GM19351 (cell line): ENCODE data around the gene WWTR1.

ENCODE experiments used
- ATAC-seq: cut with Tn5 transposase; IDR thresholded peaks from one replicate; pipeline ENCODE4 v1.9.1; 2021; ENCODE audit warnings: mild to moderate bottlenecking, moderate library complexity; ENCODE audit not compliant: unreplicated experiment

Gene WWTR1

GRCh38 chr3:149502438-149502837 is 155.4 kb downstream of the WWTR1 start:
- no peak for ATAC-seq

- no peak for ATAC-seq
Observed at GRCh38 chr3:149501524-149501923, 156.3 kb downstream of the WWTR1 start.

GRCh38 chr3:149497966-149498670 is 159.7 kb downstream of the WWTR1 start:
- ATAC-seq: no peak

DNA sequence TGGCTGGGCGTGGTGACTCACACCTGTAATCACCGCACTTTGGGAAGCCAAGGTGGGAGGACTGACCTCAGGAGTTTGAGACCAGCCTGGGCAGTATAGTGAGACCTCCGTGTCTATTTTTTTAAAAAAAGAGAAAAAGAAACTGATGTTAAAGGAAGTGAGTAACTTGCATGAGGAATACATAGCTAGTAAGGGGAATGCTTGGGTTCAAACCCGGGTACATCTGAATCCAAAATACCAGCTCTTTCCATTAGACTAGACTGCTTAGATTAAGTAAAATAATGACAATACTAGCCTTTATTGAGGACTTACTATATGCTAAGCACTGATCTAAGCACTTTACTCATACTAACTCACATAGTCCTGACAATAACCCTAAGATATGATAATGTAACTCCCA is 160.9 kb downstream of the WWTR1 start:
- ATAC-seq: no peak

DNA sequence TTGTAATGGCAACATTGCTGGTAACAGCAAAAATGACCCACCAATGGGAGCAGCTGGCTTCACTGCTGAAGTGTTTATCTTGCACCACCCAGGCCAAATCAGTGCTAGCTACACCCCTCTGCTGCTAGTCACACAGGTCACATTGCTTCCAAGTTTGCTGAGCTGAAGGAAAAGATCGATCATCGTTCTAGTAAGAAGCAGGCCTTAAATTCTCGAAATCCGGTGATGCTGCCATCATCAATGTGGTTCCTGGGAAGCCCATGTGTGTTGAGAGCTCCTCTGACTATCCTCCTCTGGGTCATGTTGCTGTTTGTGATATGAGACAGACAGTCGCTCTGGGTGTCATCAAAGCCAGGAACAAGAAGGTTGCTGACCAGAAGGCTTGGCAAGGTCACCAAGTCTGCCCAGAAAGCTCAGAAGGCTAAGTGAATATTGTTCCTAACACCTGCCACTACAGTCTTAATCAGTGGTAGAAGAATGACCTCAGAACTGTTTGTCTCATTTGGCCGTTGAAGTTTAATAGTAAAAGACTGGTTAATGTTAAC is 162.2 kb downstream of the WWTR1 start:
- ATAC-seq: no peak

- no peak for ATAC-seq
Observed at GRCh38 chr3:149494759-149495580, 162.9 kb downstream of the WWTR1 start.

DNA sequence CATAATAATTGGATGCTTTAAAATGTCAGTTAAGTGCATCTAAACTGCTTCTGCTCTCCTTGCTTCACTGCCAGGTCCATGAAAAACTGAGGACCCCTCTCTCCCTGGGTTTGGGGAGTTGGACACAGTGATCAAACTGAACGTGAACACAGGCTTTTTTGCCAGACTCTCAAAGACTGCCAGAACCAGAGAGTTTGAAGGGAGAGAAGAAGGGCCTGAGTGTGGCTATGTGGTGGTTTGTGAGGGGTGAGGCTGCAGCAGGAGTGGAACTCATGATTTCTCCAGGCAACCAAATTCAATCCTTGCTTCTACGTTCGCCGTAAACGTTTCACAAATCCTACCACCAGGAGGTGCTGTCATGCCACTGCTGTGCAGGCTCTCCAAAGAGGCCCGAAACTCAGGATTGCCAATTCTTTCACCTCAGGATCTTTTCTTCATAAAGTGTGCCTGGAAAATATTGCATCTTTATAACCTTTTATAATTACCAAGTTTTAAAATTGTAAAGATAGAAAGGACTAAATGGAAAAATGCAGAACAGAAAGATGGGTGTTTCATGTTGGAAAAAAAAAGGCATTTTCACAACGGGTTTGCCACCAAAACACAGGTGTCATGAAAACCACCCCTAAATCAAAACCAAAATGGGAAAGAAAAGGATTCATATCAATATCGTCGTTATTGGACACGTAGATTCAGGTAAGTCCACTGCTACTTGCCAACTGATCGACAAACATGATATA is 163.6 kb downstream of the WWTR1 start:
- no peak for ATAC-seq

GRCh38 chr3:149493315-149494021 is 164.4 kb downstream of the WWTR1 start:
- no peak for ATAC-seq

DNA sequence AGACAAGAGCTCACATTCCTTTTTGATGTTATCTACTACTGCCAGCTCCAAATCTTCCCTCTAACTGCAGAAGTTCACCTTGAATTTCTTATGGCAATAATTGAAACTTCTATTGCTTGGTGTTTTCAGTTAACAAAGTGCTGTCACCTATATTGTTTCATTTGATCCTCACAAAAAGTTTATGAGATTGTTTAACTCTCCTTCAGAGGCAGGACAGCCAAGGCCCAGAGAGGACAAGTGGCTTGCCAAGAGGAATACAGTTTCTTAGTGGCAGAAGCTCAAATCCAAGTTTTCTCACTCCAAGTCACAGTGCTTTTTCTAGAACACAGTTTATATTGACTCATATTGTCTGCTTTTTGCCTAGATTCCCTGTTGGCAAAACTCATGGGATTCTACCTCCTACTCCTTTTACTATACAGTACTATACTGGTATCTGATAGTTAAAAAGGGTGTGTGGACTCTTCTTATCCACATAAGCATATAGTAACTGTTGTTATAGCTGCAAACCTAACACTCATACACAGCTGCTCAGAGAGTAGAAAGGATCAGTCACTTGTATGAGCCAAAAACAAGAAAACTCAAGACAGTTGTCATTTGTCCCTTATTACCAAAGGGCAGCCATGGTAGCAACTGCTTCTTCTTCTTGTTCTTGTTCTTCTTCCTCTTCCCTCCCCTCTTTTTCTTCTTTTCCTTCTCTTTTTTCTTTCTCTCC is 167.4 kb downstream of the WWTR1 start:
- no peak for ATAC-seq

DNA sequence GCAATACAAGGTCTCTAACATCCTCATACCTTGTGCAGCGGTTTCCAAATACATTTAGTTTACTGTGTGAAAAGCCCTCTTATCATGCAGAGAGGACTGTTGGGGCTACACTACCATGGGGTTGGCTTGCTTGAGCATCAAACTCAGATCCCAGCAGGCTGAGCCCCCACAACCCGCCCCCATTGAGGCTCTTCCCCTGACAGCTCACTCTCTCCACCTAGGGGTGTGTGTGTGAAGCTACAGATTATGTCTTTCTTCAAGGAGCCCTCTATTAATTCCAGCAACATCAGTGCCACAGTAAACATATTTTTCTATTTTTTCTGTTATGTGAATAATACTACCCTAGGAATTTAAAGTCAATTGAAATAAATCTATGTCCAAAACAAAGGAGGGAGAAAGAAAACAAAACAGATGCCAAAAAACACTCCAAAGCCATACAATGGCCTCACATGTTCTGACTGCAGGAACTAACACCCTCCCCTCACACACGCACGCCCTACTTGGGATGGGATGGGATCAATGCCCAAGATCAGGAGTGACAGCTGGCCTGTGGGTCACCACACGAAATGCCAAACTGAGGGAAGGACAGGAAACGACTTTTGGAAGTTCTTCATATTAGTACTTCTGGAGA is 168.7 kb downstream of the WWTR1 start:
- peak; percentile 57 for ATAC-seq

DNA sequence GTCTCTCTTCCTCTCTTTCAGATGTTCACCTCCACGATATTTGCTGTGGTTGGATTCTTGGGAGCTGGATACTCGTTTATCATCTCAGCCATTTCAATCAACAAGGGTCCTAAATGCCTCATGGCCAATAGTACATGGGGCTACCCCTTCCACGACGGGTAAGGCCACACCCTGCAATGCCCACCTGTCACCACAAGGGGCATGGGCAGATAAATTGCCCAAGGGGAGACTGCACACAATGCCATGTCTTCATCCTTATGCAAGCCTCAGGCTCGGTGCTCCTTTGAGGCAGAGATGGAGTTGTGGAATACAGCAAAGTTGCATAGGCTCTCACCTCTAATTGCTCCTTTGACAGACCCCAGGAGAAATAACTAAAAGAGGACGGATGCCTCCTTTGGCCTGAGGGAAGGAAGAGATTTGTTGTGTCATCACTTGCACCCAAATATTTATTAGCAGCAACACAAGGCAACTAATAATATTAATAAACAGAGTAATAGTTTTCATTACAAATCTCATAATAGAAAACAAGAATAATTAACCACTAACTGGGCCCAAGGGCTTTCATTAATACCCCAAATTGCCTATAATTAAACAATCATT is 170.1 kb downstream of the WWTR1 start:
- ATAC-seq: peak; percentile 86

GRCh38 chr3:149486726-149487125 is 171.1 kb downstream of the WWTR1 start:
- no peak for ATAC-seq

GRCh38 chr3:149481491-149481890 is 176.3 kb downstream of the WWTR1 start:
- ATAC-seq: no peak

GRCh38 chr3:149481056-149481455 is 176.8 kb downstream of the WWTR1 start:
- no peak for ATAC-seq

DNA sequence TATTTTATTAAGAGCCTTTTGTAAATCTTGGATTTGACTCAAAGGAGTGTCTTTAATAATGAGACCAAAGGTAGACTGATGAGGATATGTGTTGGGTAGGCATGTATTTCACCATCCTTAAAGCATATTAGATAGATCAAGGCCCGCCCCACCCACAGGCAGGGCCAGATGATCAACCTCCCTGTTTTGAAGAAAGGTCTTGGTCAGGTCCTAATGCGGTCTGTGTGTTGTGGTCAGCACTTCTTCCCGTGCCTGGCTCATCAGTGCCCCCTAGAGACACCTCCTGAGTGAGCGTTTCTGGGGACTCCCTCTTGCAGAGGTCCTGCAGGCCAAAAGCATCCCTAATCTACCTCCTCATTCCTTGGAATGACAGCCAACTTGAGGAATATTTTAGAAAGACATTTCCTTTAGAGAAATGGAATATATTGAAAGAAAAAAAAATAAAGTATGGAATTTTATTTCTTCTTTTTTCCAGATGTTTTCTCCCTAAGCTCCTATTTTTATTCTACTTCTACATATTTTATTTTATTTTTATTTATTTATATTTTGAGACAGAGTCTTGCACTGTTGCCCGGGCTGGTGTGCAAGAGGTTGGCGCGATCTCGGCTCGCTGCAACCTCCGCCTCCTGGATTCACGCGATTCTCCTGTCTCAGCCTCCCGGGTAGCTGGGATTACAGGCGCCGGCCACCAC is 177.4 kb downstream of the WWTR1 start:
- ATAC-seq: peak; percentile 99

- no peak for ATAC-seq
Observed at GRCh38 chr3:149479621-149480325, 178.1 kb downstream of the WWTR1 start.

DNA sequence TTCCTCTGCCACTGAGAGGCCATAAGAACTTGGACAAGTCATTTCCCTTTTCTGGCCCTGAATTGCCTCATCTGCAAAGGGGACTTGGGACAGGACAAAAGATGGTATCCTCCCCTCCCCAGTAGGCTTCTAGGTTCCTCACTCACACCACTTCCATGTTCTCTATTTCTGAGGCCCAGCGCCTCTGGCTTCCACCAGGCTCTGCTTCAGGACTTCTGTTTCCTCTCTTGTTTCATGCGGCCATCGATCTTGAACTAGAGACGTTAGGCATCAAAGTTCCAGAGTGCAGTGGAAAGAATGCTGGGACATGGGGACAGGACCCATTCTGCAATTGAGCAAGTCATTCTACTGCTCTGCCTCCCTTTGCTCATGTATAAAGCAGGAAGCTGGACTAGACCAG is 181.6 kb downstream of the WWTR1 start:
- no peak for ATAC-seq

GRCh38 chr3:149475451-149476060 is 182.3 kb downstream of the WWTR1 start:
- no peak for ATAC-seq
